GM12874 (cell line): ENCODE measurements around the gene SAMD11.

ENCODE experiments used
- CTCF ChIP-seq: IDR thresholded peaks from 2 replicates; pipeline ENCODE4 v1.5.1; 2011; ENCODE audit warnings: low read depth, mild to moderate bottlenecking, control low read depth, low read length, moderate library complexity; ENCODE audit not compliant: insufficient read depth

The SAMD11 gene

DNA sequence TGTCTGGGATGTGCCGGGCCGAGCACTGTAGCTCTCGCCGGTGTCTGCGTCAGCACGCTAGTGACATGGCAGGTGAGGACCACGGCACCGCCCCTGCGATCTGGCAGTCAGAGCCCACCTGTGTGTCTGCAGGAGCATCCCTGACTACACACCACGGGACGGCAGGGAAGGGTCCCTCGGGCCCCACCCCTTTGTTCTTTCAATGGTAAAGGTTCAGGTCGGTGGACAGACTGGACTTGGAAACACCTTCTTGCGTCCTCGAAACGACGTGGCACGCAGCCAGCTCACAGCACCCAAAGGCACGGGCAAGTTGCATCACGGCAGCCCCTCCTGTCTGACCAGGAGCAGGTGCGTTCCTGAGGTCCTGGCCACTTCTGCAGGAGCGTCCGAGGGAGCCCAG lies 3.7 kb upstream of the SAMD11 start:
- TF ChIP-seq CTCF = no peak

DNA sequence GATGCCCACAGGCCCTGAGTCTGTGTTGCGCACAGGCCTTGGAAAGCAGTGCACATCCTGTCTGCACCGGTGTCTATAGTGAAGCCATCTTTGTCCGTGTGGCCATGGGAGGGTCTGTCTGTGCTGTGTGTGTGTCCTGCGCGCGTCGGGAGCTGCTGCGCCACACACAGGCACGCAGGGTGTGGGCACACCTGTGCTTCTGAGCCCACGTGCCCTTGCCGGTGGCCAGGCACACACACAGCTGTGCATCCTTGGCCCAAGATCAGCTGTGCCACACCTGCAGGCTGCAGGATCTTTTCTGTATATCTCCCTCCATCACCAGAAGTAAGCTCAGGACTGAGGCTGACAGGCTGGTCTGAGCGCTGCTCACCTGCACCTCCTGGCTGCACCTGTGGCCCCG lies 3.2 kb upstream of the SAMD11 start:
- TF ChIP-seq CTCF = no peak

GRCh38 chr1:921011-921837 lies 2.5 kb upstream of the SAMD11 start:
- peak; percentile 21; the same call in 1 of the 2 replicates for TF ChIP-seq CTCF

GRCh38 chr1:923991-924655 lies 400 bp downstream of the SAMD11 start:
- no peak for TF ChIP-seq CTCF

DNA sequence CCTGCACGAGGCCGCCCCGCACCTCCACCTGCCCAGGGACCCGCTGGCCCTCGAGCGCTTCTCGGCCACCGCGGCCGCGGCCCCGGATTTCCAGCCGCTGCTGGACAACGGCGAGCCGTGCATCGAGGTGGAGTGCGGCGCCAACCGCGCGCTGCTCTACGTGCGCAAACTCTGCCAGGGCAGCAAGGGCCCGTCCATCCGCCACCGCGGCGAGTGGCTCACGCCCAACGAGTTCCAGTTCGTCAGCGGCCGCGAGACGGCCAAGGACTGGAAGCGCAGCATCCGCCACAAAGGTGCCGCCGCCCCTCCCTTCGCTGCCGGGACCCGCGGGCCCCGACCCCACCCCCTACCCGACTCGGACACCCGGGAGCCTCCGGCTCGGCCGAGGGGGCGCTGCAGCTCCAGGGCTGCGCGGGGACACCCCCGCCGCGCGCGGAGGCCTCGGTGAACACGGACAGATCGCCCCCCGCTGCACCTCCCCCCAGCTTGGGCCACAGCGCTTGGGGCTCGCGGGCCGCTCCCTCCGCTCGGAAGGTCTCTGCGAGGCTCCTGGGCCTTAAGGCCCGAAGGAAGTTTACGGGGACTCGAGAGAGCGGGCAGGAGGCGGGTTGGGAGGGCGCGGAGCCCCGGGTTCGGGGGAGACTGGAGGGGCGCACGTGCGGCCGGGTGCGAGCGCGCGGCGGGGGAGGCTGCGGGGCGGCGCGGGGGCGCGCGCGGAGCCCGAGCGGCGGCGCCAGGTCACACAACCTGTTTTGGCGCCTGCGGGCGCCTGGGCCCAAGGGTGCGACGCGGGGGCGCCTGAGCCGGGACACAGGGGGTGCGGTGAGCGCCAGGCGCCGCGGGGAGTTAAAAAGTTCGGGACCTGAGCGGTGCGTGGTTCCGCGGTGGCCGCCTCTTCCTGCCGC lies 1.2 kb downstream of the SAMD11 start:
- no peak for TF ChIP-seq CTCF

DNA sequence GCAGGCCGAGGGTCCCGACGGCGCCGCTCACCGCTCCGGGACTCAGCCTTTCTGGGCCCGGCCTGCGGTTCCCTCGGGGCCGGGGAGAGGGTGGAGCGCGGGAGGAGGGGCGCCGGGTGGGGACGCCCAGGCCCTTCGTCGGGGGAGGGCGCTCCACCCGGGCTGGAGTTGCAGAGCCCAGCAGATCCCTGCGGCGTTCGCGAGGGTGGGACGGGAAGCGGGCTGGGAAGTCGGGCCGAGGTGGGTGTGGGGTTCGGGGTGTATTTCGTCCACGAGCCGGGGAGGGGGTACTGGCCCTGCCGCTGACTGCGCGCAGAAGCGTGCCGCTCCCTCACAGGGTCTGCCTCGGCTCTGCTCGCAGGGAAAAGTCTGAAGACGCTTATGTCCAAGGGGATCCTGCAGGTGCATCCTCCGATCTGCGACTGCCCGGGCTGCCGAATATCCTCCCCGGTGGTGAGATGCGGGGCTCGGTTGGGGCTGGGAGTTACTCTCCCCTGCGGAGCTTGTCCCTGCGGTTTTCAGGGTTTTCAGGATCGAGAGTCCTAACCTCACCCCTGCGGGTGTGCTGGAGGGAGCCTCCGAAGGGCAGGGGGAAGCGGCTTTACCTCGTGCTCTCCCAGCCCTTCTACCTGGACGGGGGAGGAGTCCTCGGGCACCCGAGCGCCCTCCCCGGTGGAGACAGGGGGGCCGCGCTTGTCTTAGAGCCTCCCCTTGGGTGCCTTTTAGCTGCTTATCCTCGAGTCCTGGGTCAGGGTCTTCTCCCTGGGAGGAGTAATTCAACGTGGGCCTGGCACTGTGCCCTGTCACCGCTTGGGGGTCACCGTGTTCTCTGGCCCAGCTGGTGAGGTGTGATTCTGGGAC lies 2.1 kb downstream of the SAMD11 start:
- no peak for TF ChIP-seq CTCF
